KG1 (cell line): ENCODE measurements around the gene REM2.

Experiments used
- DNase-seq: peaks from one replicate; lab custom pipeline; 2025; lab: John Stamatoyannopoulos, UW

Gene REM2

GRCh38 chr14:22875003-22875747 lies 7.8 kb upstream of the REM2 start:
- DNase-seq = no peak

DNA sequence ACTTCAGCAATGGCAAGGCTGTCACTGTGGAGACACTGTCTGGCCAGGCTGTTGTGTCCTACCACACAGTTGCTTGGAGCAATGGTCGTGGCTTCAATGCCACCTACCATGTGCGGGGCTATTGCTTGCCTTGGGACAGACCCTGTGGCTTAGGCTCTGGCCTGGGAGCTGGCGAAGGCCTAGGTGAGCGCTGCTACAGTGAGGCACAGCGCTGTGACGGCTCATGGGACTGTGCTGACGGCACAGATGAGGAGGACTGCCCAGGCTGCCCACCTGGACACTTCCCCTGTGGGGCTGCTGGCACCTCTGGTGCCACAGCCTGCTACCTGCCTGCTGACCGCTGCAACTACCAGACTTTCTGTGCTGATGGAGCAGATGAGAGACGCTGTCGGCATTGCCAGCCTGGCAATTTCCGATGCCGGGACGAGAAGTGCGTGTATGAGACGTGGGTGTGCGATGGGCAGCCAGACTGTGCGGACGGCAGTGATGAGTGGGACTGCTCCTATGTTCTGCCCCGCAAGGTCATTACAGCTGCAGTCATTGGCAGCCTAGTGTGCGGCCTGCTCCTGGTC lies 7.2 kb upstream of the REM2 start:
- DNase-seq = no peak

DNA sequence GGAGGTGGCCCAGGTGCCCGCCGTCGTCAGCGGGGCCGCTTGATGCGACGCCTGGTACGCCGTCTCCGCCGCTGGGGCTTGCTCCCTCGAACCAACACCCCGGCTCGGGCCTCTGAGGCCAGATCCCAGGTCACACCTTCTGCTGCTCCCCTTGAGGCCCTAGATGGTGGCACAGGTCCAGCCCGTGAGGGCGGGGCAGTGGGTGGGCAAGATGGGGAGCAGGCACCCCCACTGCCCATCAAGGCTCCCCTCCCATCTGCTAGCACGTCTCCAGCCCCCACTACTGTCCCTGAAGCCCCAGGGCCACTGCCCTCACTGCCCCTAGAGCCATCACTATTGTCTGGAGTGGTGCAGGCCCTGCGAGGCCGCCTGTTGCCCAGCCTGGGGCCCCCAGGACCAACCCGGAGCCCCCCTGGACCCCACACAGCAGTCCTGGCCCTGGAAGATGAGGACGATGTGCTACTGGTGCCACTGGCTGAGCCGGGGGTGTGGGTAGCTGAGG lies 6.0 kb upstream of the REM2 start:
- no peak for DNase-seq

- DNase-seq = no peak
Observed at GRCh38 chr14:22878271-22879246, 4.5 kb upstream of the REM2 start.

DNA sequence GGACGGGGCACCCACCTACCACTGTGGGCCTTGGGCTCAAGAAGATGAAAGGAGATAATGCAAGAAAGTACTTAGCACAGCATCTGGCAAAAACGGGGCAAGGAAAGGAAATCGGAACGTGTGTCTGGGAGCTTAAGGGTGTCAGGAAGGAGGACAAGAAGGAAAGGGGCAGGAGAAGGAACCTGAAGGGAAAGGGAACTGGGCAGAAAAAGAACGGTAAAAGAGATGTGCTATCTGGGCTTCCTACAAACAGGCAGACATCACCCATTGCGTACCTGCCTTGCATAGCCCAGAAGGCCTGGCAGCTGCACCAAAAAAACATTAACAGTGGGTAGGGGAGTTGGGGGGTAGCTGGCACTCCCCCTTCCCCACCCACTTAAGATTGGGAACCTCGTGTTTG lies 958 bp upstream of the REM2 start:
- no peak for DNase-seq

DNA sequence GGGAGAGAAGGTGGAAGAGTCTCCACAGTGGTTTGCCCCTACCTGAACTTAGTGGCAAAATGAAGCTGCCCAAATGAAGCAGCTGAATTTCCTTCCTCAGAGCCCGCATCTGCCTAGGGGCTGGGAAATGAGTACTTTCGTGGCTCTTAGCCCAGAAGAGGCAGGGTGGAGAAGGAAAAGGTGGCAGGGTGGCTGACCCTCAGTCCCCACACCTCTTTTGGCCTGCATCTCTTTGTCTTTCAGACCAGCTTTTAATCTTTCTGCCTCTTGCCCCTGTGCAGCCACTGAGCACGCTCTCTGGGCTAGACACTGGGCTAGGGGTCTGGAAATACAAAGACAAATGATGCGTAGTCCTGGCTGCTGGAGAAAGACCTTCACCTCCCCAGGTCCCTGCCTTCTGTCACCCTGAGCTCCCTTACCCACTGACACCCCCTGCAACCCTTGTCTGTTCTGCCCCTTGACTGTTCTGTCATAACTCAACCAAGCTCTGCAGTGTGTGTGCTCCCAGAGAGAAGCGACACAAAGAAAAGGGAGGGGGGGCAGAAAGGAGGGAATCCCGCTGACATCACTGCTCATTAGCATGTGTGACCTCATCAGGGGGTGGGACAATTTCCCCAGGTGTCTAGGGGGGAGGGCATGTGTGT lies 371 bp upstream of the REM2 start:
- no peak for DNase-seq

GRCh38 chr14:22884076-22884737 lies 1.2 kb downstream of the REM2 start:
- no peak for DNase-seq

- no peak for DNase-seq
Observed at GRCh38 chr14:22884738-22885523, 1.9 kb downstream of the REM2 start.

- DNase-seq = no peak
Observed at GRCh38 chr14:22885975-22886374, 3.0 kb downstream of the REM2 start.

- no peak for DNase-seq
Observed at GRCh38 chr14:22886500-22887259, 3.7 kb downstream of the REM2 start.

DNA sequence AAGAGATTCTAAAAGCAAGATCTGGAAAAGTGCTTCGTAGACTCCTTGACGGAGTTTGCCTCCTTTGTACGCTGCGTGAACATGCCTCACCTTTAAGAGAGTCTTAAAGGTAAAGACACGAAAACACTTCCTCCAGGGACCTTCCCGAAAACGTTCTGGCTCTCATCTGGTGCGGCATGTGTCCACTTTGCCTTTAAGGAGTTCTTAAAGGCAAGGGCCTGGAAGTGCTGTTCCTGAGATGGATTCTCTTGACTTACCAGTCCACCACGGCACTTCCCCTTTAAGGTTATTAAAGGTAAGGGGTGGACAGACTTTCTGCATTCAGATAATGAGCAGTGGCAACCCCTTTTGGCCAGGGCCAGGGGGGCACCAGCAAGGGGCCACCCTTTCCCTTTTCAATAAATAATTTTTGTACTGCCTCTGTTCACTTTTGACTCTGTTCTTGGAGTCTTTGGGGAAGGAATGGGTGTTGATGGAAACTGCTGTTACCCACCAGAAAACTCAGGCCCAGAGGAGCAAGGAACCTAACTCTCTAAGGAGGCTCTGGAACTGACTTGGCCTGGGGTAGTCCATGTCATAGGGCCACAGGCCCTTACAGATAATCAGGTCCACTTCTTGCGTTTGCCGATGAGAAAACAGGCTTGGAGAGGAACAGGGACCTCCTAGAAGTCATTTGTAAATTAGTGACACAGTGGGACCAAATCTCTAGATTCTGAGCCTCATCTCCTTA lies 4.4 kb downstream of the REM2 start:
- DNase-seq = no peak

DNA sequence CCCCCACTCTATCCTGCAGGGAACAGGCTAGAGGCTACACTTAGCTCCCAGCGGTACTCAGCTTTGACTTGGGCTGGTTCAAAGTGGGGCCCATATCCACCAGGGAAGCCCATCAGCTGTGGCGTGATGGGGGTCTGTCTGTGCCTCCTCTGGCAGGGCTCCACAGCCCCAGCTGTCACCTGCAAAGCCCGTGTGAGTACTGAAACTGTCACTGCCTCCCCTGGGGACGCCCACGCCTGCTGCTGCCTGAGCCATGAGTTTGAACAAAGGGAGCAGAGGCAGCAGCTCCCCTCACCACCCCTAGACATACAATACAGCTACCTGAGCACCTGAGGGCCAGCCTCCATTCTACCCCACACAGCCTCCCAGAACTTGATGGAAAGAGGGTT lies 5.0 kb downstream of the REM2 start:
- DNase-seq = no peak

- no peak for DNase-seq
Observed at GRCh38 chr14:22888662-22889061, 5.6 kb downstream of the REM2 start.

DNA sequence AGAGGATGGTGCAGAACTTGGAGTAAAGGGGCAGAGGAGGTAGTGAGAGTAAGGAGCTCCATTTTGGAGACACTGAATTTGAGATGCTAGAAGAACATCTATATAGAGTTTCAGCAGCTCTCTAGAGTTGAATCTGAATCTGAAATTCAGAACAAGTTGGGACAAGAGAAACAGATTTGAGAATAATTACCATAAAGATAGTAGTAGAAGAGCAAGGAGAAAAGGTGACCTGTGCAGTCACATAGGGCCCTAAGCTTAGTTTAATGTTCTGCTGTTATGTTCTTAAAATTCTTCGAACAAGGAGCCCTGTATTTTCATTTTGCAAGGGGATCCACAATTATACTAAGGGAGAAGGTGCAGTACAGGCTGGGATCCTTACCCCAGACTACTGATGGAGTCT lies 7.4 kb downstream of the REM2 start:
- no peak for DNase-seq

DNA sequence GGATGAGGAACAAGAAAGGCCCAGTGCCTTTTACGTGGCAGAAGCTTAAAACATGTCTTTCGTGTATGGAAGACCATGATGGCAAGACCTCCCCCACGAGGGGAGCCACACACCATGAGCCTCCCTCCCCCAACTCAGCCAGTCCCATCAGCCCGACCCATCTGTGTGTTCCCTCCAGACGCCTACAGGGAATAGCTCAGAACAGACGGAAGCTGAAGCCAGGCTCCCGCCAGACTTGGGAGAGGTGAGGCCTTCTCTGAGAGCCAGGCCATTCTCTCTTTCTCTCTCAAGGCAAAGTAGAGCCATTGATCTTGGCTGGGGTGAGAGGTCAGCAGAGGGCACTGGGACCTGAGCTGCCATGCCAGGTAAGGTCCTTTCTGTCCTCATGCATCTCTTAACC lies 9.5 kb downstream of the REM2 start:
- DNase-seq = no peak

DNA sequence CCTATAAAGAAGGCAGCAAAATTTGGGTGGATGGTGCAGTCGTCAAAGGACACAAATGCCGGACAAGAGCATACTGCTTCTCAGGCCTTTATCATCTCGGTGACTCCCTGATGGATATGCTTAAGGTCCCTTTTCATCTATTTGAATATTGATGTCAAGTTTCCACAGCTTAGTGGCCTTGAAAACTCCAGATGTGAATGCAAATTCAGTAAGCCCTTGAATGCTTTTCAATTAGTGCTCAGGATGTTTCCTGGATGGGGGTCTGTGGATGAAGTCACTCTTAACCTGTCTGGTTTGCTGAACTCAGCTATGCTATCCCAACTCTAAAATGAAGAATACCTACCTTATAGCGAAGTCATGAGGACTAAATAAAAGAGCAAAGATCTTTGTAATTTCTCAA lies 10.7 kb downstream of the REM2 start:
- DNase-seq = no peak

- DNase-seq = no peak
Observed at GRCh38 chr14:22895402-22895801, 12.4 kb downstream of the REM2 start.

DNA sequence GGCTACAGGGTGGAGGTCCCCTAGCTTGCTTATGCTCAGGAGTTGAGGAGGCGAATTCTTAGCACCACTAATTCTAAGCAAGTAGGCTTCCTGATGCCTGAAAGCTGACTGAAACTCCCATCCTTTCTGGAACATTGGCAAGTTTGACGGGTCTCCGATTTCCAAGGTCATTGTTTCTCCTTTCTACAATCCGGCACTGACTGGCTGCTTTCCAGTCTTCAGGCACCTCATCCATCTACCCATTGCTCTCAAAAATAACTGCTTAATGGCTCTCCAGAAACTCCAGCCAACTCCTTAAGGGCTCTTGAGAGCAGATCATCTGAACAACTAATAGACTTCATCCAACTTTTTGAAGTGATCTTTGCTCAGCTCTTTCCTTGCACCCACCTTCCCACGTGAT lies 13.3 kb downstream of the REM2 start:
- DNase-seq = no peak

GRCh38 chr14:22896760-22897159 lies 13.7 kb downstream of the REM2 start:
- no peak for DNase-seq
